Measurements from ENCODE around the gene SCD.

Gene SCD

GRCh38 chr10:100359529-100360150, 12.6 kb downstream of the SCD start:
- TF ChIP-seq USF1 (IDR thresholded peaks at IDR 0.05) (no peak), TCF12 (IDR thresholded peaks at IDR 0.05; ENCODE audit: low read depth) (no peak)

- TF ChIP-seq CREB1 (IDR thresholded peaks at IDR 0.05; ENCODE audit: low read depth): no peak
- no peak for TF ChIP-seq TEAD4 (IDR thresholded peaks at IDR 0.05)
- TF ChIP-seq TCF12 (IDR thresholded peaks at IDR 0.05; ENCODE audit: low read depth): no peak
- TF ChIP-seq EP300 (IDR thresholded peaks at IDR 0.05; ENCODE audit: borderline replicate concordance): no peak
- TF ChIP-seq TAF1 (IDR thresholded peaks at IDR 0.05; ENCODE audit: low read depth): no peak
- no peak for TF ChIP-seq MAX (IDR thresholded peaks at IDR 0.05)
- no peak for TF ChIP-seq NFIC (IDR thresholded peaks at IDR 0.05)
These were observed 13.2 kb downstream of the SCD start for GRCh38 chr10:100360234-100360633.

GRCh38 chr10:100362570-100363496, 15.8 kb downstream of the SCD start:
- no peak for TF ChIP-seq RAD21 (IDR thresholded peaks at IDR 0.05; ENCODE audit: low read depth)
- no peak for TF ChIP-seq EP300 (IDR thresholded peaks at IDR 0.05; ENCODE audit: borderline replicate concordance)
- no peak for TF ChIP-seq CEBPB (IDR thresholded peaks at IDR 0.05)
- no peak for TF ChIP-seq REST (IDR thresholded peaks at IDR 0.05; ENCODE audit: low read depth)
- no peak for TF ChIP-seq USF1 (IDR thresholded peaks at IDR 0.05)
- TF ChIP-seq CREB1 (IDR thresholded peaks at IDR 0.05; ENCODE audit: low read depth): no peak
- TF ChIP-seq FOXM1 (IDR thresholded peaks at IDR 0.05; ENCODE audit: borderline replicate concordance, low read depth): no peak
- no peak for TF ChIP-seq NFIC (IDR thresholded peaks at IDR 0.05)
- TF ChIP-seq TCF12 (IDR thresholded peaks at IDR 0.05; ENCODE audit: low read depth): no peak
- no peak for TF ChIP-seq MAX (IDR thresholded peaks at IDR 0.05)
- no peak for TF ChIP-seq TAF1 (IDR thresholded peaks at IDR 0.05; ENCODE audit: low read depth)
- no peak for TF ChIP-seq TEAD4 (IDR thresholded peaks at IDR 0.05)
- TF ChIP-seq YY1 (IDR thresholded peaks at IDR 0.05; ENCODE audit: low read depth): no peak
- TF ChIP-seq EGR1 (IDR thresholded peaks at IDR 0.05): no peak
- no peak for TF ChIP-seq ZBTB7A (IDR thresholded peaks at IDR 0.05; ENCODE audit: low read depth)

- TF ChIP-seq CEBPB (IDR thresholded peaks at IDR 0.05) (no peak), EP300 (IDR thresholded peaks at IDR 0.05; ENCODE audit: borderline replicate concordance) (no peak), USF1 (IDR thresholded peaks at IDR 0.05) (no peak), TEAD4 (IDR thresholded peaks at IDR 0.05) (no peak), TAF1 (IDR thresholded peaks at IDR 0.05; ENCODE audit: low read depth) (no peak), NFIC (IDR thresholded peaks at IDR 0.05) (no peak), MAX (IDR thresholded peaks at IDR 0.05) (no peak), ZBTB7A (IDR thresholded peaks at IDR 0.05; ENCODE audit: low read depth) (no peak), REST (IDR thresholded peaks at IDR 0.05; ENCODE audit: low read depth) (no peak), YY1 (IDR thresholded peaks at IDR 0.05; ENCODE audit: low read depth) (no peak), EGR1 (IDR thresholded peaks at IDR 0.05) (no peak), CREB1 (IDR thresholded peaks at IDR 0.05; ENCODE audit: low read depth) (no peak), FOXM1 (IDR thresholded peaks at IDR 0.05; ENCODE audit: borderline replicate concordance, low read depth) (no peak), TCF12 (IDR thresholded peaks at IDR 0.05; ENCODE audit: low read depth) (no peak), RAD21 (IDR thresholded peaks at IDR 0.05; ENCODE audit: low read depth) (no peak)
These were observed 17.1 kb downstream of the SCD start for GRCh38 chr10:100364175-100364574.
